Measurements from ENCODE around the gene TIMP2. TPM values are rescaled to one million over a fixed set of nuclear protein-coding genes. Genes with fewer than 3 reads are reported as not detected.

Gene TIMP2
- total and polyA plus RNA-seq, 2 of the 4 experiments (the other 2 are of a cell fraction), result 43.9 to 416 TPM

DNA sequence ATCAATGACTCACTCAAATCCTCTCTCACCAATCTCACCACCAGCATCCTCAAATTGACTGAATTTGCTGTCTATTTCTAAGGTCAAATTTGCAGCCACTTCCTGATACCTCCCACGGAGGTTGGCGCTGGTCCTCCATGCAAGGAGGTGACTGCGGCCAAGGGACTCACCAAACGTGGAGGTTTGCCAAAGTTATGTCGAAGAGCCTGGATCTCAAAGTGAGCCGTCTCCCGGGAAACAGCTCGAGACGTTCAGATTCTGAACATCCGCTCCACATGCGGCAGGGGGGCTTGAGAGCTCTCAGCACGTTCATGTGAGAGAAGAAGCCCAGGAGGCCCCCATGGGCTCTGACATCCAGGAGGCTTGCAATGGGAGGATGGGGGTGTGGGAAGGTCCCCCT is 31.9 kb upstream of the TIMP2 start:
- no peaks in the 10 kb centered on the region; the same call in 1 of the 2 replicates for H3K27me3 ChIP-seq (ENCODE audit: control insufficient read depth, insufficient read depth, low read length)
- H3K27ac ChIP-seq (ENCODE audit: insufficient read depth, low read length), result no peak overlapping the region
- ChIA-PET POLR2A (ENCODE audit: unreplicated experiment) (no interaction called here), CTCF (no interaction called here)
- H3K4ac ChIP-seq (ENCODE audit: low read depth, low read length), result no peak overlapping the region
- in situ Hi-C loops (cut with MboI; ENCODE audit: low sequenced_read_pairs), result loop anchor here (25.0 kb wide), 1 partner anchor 470 kb away; no protein-coding TSS in a partner anchor
- H3K9me3 ChIP-seq (ENCODE audit: control insufficient read depth, insufficient read depth, low read length), result no peaks in the 10 kb centered on the region
- no peak overlapping the region for H2BK120ac ChIP-seq (ENCODE audit: low read depth, low read length)
- H4K91ac ChIP-seq (ENCODE audit: insufficient read depth, low read depth, low read length), result no peak overlapping the region
- no peaks in the 10 kb centered on the region for H3K9me1 ChIP-seq (ENCODE audit: insufficient read depth, low read length)
- no peak overlapping the region for H3K14ac ChIP-seq (replicated peaks; ENCODE audit: low read depth, low read length)
- H3K18ac ChIP-seq (ENCODE audit: low read depth, low read length), result no peak overlapping the region
- no peak overlapping the region for H3K4me2 ChIP-seq (ENCODE audit: low read depth, low read length)
- no peak overlapping the region for H3K56ac ChIP-seq (ENCODE audit: extremely low read depth, insufficient read depth, low read length)
- H2BK5ac ChIP-seq (ENCODE audit: low read depth, low read length, poor library complexity, severe bottlenecking), result no peak overlapping the region
- no peak overlapping the region for H2AK5ac ChIP-seq (ENCODE audit: low read depth, low read length)
- peaks cover 18% of the 10 kb centered on the region for H3K4me1 ChIP-seq (ENCODE audit: control insufficient read depth, insufficient read depth, low read length)
- peak overlapping the region; percentile 63 for H2AFZ ChIP-seq (replicated peaks; ENCODE audit: low read length, poor library complexity)
- H2AK9ac ChIP-seq (replicated peaks; ENCODE audit: low read depth, low read length, poor library complexity), result no peak overlapping the region
- H4K8ac ChIP-seq (ENCODE audit: low read depth in 2 of 2, low read length in 2 of 2), result no peak overlapping the region
- no peak for TF ChIP-seq SMC3 (IDR thresholded peaks at IDR 0.05; ENCODE audit: low read depth, low read length)
- TF ChIP-seq, protein P1, sequence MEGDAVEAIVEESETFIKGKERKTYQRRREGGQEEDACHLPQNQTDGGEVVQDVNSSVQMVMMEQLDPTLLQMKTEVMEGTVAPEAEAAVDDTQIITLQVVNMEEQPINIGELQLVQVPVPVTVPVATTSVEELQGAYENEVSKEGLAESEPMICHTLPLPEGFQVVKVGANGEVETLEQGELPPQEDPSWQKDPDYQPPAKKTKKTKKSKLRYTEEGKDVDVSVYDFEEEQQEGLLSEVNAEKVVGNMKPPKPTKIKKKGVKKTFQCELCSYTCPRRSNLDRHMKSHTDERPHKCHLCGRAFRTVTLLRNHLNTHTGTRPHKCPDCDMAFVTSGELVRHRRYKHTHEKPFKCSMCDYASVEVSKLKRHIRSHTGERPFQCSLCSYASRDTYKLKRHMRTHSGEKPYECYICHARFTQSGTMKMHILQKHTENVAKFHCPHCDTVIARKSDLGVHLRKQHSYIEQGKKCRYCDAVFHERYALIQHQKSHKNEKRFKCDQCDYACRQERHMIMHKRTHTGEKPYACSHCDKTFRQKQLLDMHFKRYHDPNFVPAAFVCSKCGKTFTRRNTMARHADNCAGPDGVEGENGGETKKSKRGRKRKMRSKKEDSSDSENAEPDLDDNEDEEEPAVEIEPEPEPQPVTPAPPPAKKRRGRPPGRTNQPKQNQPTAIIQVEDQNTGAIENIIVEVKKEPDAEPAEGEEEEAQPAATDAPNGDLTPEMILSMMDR (conservative IDR thresholded peaks at IDR 0.05; ENCODE audit: low read depth, low read length), result no peak
- no peak for TF ChIP-seq RAD21 (IDR thresholded peaks at IDR 0.05; ENCODE audit: low read length)
- TF ChIP-seq POLR2A (IDR thresholded peaks at IDR 0.05; ENCODE audit: low read depth, low read length), result no peak
- no peak for TF ChIP-seq FOS (IDR thresholded peaks at IDR 0.05; ENCODE audit: low read depth, low read length)
- TF ChIP-seq MAFK (IDR thresholded peaks at IDR 0.05; ENCODE audit: low read depth, low read length), result no peak
- H3K79me1 ChIP-seq (ENCODE audit: low read depth in 1 of 2, low read length in 2 of 2), result no peaks in the 10 kb centered on the region
- intact Hi-C loops (cut with micrococcal nuclease), result no loop called here
- H2BK15ac ChIP-seq (ENCODE audit: low read depth, low read length), result no peak overlapping the region
- 6% methylated on average over 11 of the region's 12 CpGs; no CpG with 5 or more reads in 1 of the 2 experiments for WGBS, 2 experiments (ENCODE audit: extremely low coverage in 2 of 2, insufficient read length in 1 of 2)
- peak; percentile 75 for DNase-seq
- no TSS peak for BruUV-seq (replicated peaks)
- H2BK20ac ChIP-seq (ENCODE audit: low read depth, low read length), result no peak overlapping the region
- no peak overlapping the region for H3K4me3 ChIP-seq (ENCODE audit: insufficient read depth, low read depth, low read length)
- no peaks in the 10 kb centered on the region for H4K20me1 ChIP-seq (ENCODE audit: insufficient read depth, low read length)
- dilution Hi-C loops (cut with HindIII; ENCODE audit: low sequenced_read_pairs, unreplicated experiment), result no loop called here
- no peak overlapping the region for H4K5ac ChIP-seq (ENCODE audit: low read depth, low read length)
- H3K23ac ChIP-seq (ENCODE audit: low read depth, low read length), result no peak overlapping the region
- no peaks in the 10 kb centered on the region for H3K36me3 ChIP-seq (ENCODE audit: control insufficient read depth, insufficient read depth, low read length)
- no peak for ATAC-seq (ENCODE audit: low read depth)
- H3K9ac ChIP-seq (ENCODE audit: low read depth, low read length), result no peak overlapping the region
